ENCODE results near the gene IRAK1.

The IRAK1 gene

GRCh38 chrX:154051201-154051810, 31.6 kb upstream of the IRAK1 start:
- Histone ChIP-seq H3K4me3 (ENCODE audit: low read length) (no peak overlapping the region), H3K4me1 (ENCODE audit: control insufficient read depth, low read depth, low read length) (no peaks in the 10 kb centered on the region), H3K9ac (ENCODE audit: low read length) (no peak overlapping the region), H3K27ac (ENCODE audit: low read length) (no peak overlapping the region), H3K9me3 (ENCODE audit: control insufficient read depth, low read depth, low read length) (peaks cover 10% of the 10 kb centered on the region), H3K27me3 (ENCODE audit: control insufficient read depth, insufficient read depth, low read length) (no peaks in the 10 kb centered on the region), H3K36me3 (ENCODE audit: control insufficient read depth, low read depth, low read length) (no peaks in the 10 kb centered on the region)

- Histone ChIP-seq H3K36me3 (ENCODE audit: control insufficient read depth, low read depth, low read length) (no peaks in the 10 kb centered on the region), H3K9ac (ENCODE audit: low read length) (no peak overlapping the region), H3K4me3 (ENCODE audit: low read length) (no peak overlapping the region), H3K4me1 (ENCODE audit: control insufficient read depth, low read depth, low read length) (no peaks in the 10 kb centered on the region), H3K27me3 (ENCODE audit: control insufficient read depth, insufficient read depth, low read length) (no peaks in the 10 kb centered on the region), H3K9me3 (ENCODE audit: control insufficient read depth, low read depth, low read length) (peaks cover 12% of the 10 kb centered on the region), H3K27ac (ENCODE audit: low read length) (no peak overlapping the region)
Measured at GRCh38 chrX:154050113-154050495, 30.4 kb upstream of the IRAK1 start.

GRCh38 chrX:154049209-154050112, 29.8 kb upstream of the IRAK1 start:
- Histone ChIP-seq H3K36me3 (ENCODE audit: control insufficient read depth, low read depth, low read length) (no peaks in the 10 kb centered on the region), H3K9me3 (ENCODE audit: control insufficient read depth, low read depth, low read length) (peaks cover 14% of the 10 kb centered on the region), H3K27me3 (ENCODE audit: control insufficient read depth, insufficient read depth, low read length) (no peaks in the 10 kb centered on the region), H3K4me3 (ENCODE audit: low read length) (no peak overlapping the region), H3K9ac (ENCODE audit: low read length) (no peak overlapping the region), H3K27ac (ENCODE audit: low read length) (no peak overlapping the region), H3K4me1 (ENCODE audit: control insufficient read depth, low read depth, low read length) (no peaks in the 10 kb centered on the region)

- no peak overlapping the region for H3K27ac ChIP-seq (ENCODE audit: low read length)
- H3K36me3 ChIP-seq (ENCODE audit: control insufficient read depth, low read depth, low read length): no peaks in the 10 kb centered on the region
- peaks cover 13% of the 10 kb centered on the region for H3K9me3 ChIP-seq (ENCODE audit: control insufficient read depth, low read depth, low read length)
- H3K27me3 ChIP-seq (ENCODE audit: control insufficient read depth, insufficient read depth, low read length): no peaks in the 10 kb centered on the region
- no peak overlapping the region for H3K9ac ChIP-seq (ENCODE audit: low read length)
- H3K4me3 ChIP-seq (ENCODE audit: low read length): no peak overlapping the region
- H3K4me1 ChIP-seq (ENCODE audit: control insufficient read depth, low read depth, low read length): no peaks in the 10 kb centered on the region
Measured at GRCh38 chrX:154048398-154048797, 28.7 kb upstream of the IRAK1 start.

- Histone ChIP-seq H3K36me3 (ENCODE audit: control insufficient read depth, low read depth, low read length) (no peaks in the 10 kb centered on the region), H3K4me3 (ENCODE audit: low read length) (no peak overlapping the region), H3K27ac (ENCODE audit: low read length) (no peak overlapping the region), H3K27me3 (ENCODE audit: control insufficient read depth, insufficient read depth, low read length) (no peaks in the 10 kb centered on the region), H3K9me3 (ENCODE audit: control insufficient read depth, low read depth, low read length) (peaks cover 10% of the 10 kb centered on the region), H3K9ac (ENCODE audit: low read length) (no peak overlapping the region), H3K4me1 (ENCODE audit: control insufficient read depth, low read depth, low read length) (peaks cover 2% of the 10 kb centered on the region)
Measured at GRCh38 chrX:154046940-154047610, 27.4 kb upstream of the IRAK1 start.

- peaks cover 11% of the 10 kb centered on the region for H3K4me1 ChIP-seq (ENCODE audit: control insufficient read depth, low read depth, low read length)
- no peaks in the 10 kb centered on the region for H3K27me3 ChIP-seq (ENCODE audit: control insufficient read depth, insufficient read depth, low read length)
- no peak overlapping the region for H3K27ac ChIP-seq (ENCODE audit: low read length)
- no peaks in the 10 kb centered on the region for H3K36me3 ChIP-seq (ENCODE audit: control insufficient read depth, low read depth, low read length)
- no peak overlapping the region for H3K9ac ChIP-seq (ENCODE audit: low read length)
- H3K9me3 ChIP-seq (ENCODE audit: control insufficient read depth, low read depth, low read length): peaks cover 14% of the 10 kb centered on the region
- no peak overlapping the region for H3K4me3 ChIP-seq (ENCODE audit: low read length)
Measured at GRCh38 chrX:154046031-154046781, 26.5 kb upstream of the IRAK1 start.

GRCh38 chrX:154044091-154044490, 24.4 kb upstream of the IRAK1 start:
- Histone ChIP-seq H3K4me3 (ENCODE audit: low read length) (no peak overlapping the region), H3K36me3 (ENCODE audit: control insufficient read depth, low read depth, low read length) (no peaks in the 10 kb centered on the region), H3K4me1 (ENCODE audit: control insufficient read depth, low read depth, low read length) (peaks cover 11% of the 10 kb centered on the region), H3K9me3 (ENCODE audit: control insufficient read depth, low read depth, low read length) (peaks cover 19% of the 10 kb centered on the region), H3K27ac (ENCODE audit: low read length) (no peak overlapping the region), H3K27me3 (ENCODE audit: control insufficient read depth, insufficient read depth, low read length) (no peaks in the 10 kb centered on the region), H3K9ac (ENCODE audit: low read length) (no peak overlapping the region)

- Histone ChIP-seq H3K27ac (ENCODE audit: low read length) (no peak overlapping the region), H3K9ac (ENCODE audit: low read length) (no peak overlapping the region), H3K36me3 (ENCODE audit: control insufficient read depth, low read depth, low read length) (no peaks in the 10 kb centered on the region), H3K9me3 (ENCODE audit: control insufficient read depth, low read depth, low read length) (peaks cover 19% of the 10 kb centered on the region), H3K4me3 (ENCODE audit: low read length) (no peak overlapping the region), H3K4me1 (ENCODE audit: control insufficient read depth, low read depth, low read length) (peaks cover 11% of the 10 kb centered on the region), H3K27me3 (ENCODE audit: control insufficient read depth, insufficient read depth, low read length) (no peaks in the 10 kb centered on the region)
Measured at GRCh38 chrX:154043003-154043763, 23.5 kb upstream of the IRAK1 start.

- H3K9me3 ChIP-seq (ENCODE audit: control insufficient read depth, low read depth, low read length): peaks cover 19% of the 10 kb centered on the region
- no peak overlapping the region for H3K4me3 ChIP-seq (ENCODE audit: low read length)
- no peaks in the 10 kb centered on the region for H3K36me3 ChIP-seq (ENCODE audit: control insufficient read depth, low read depth, low read length)
- peaks cover 11% of the 10 kb centered on the region for H3K4me1 ChIP-seq (ENCODE audit: control insufficient read depth, low read depth, low read length)
- H3K27ac ChIP-seq (ENCODE audit: low read length): no peak overlapping the region
- H3K27me3 ChIP-seq (ENCODE audit: control insufficient read depth, insufficient read depth, low read length): no peaks in the 10 kb centered on the region
- no peak overlapping the region for H3K9ac ChIP-seq (ENCODE audit: low read length)
Measured at GRCh38 chrX:154040863-154041262, 21.2 kb upstream of the IRAK1 start.

- Histone ChIP-seq H3K27ac (ENCODE audit: low read length) (no peak overlapping the region), H3K4me1 (ENCODE audit: control insufficient read depth, low read depth, low read length) (peaks cover 11% of the 10 kb centered on the region), H3K9ac (ENCODE audit: low read length) (no peak overlapping the region), H3K36me3 (ENCODE audit: control insufficient read depth, low read depth, low read length) (no peaks in the 10 kb centered on the region), H3K27me3 (ENCODE audit: control insufficient read depth, insufficient read depth, low read length) (no peaks in the 10 kb centered on the region), H3K9me3 (ENCODE audit: control insufficient read depth, low read depth, low read length) (peaks cover 20% of the 10 kb centered on the region), H3K4me3 (ENCODE audit: low read length) (no peak overlapping the region)
Measured at GRCh38 chrX:154040307-154040756, 20.6 kb upstream of the IRAK1 start.
